Measurements from ENCODE around the gene RGS12. TPM values are rescaled to one million over a fixed set of nuclear protein-coding genes. Genes with fewer than 3 reads are reported as not detected.

Gene RGS12
- total RNA-seq, 4 donors from 2014 or later = 9.1 to 22.6 (median 21.1) TPM

DNA sequence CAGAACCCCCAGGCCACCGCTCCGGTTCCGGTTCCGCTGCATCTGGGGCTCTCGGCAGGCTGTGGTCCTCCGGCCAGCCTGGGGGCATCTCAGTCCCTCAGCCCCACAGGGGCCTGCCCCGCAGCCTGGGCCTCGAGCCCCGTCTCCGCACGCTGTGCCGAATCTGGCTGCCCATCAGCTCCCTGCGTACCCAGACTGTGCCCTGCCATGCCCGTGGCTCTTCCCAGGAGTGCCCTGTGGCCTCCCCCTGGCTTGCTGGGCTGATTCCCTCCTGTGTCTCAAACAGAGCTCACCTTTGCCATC is 44.7 kb upstream of the RGS12 start:
- Histone ChIP-seq H3K4me1 (no peaks in the 10 kb centered on the region), H3K9me3 (no peaks in the 10 kb centered on the region), H3K27ac (no peak overlapping the region), H3K4me3 (no peak overlapping the region), H3K36me3 (no peaks in the 10 kb centered on the region), H3K27me3 (no peaks in the 10 kb centered on the region)
- DNase-seq = no peak
- in situ Hi-C loops (cut with MboI; ENCODE audit: low sequenced_read_pairs in 4 of 4) = no loop called here
- intact Hi-C loops (cut with DNase I; ENCODE audit: low total_unique reads) = loop anchor here (10.0 kb wide), 1 partner anchor 53 kb away; no protein-coding TSS in a partner anchor
- no peak for ATAC-seq
- TF ChIP-seq POLR2A (IDR thresholded peaks at IDR 0.05) = no peak
- TF ChIP-seq, protein P1, sequence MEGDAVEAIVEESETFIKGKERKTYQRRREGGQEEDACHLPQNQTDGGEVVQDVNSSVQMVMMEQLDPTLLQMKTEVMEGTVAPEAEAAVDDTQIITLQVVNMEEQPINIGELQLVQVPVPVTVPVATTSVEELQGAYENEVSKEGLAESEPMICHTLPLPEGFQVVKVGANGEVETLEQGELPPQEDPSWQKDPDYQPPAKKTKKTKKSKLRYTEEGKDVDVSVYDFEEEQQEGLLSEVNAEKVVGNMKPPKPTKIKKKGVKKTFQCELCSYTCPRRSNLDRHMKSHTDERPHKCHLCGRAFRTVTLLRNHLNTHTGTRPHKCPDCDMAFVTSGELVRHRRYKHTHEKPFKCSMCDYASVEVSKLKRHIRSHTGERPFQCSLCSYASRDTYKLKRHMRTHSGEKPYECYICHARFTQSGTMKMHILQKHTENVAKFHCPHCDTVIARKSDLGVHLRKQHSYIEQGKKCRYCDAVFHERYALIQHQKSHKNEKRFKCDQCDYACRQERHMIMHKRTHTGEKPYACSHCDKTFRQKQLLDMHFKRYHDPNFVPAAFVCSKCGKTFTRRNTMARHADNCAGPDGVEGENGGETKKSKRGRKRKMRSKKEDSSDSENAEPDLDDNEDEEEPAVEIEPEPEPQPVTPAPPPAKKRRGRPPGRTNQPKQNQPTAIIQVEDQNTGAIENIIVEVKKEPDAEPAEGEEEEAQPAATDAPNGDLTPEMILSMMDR (IDR thresholded peaks at IDR 0.05 in 4 of 5, conservative IDR thresholded peaks at IDR 0.05 in 1 of 5) = no peak

DNA sequence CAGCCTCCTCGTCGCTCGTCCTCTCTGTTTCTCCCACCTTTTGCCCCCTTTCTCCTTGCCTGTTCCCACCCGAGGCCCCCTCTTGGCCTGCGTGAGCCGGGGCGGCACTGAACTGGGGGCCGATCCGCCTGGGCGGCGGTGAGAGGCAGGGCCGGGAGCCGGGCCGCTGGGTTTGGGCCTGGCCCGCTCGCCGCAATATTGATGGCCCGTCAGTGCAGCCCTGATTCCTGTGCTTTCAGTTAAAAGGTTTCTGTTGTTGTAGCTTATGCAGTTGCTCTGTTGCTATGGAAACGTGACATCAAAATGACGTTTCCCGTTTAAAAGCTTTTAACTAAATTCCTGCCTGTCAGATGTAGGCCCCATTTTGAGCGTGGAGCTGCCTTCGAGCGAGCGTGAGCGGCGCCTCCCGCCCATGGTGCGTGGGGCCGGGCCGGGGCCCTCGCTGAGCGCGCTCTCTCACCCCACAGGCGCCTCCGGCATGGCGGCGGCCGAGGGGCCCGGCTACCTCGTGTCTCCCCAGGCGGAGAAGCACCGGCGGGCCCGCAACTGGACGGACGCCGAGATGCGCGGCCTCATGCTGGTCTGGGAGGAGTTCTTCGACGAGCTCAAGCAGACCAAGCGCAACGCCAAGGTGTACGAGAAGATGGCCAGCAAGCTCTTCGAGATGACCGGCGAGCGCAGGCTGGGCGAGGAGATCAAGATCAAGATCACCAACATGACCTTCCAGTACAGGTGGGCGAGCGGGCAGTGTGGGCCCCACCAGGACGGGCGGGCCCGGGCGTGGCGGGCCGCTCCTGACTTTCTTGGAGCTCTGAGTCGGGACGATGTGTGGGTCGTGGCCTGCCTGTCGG is 43.8 kb upstream of the RGS12 start, which contains the start of gene MSANTD1:
Gene MSANTD1 (plus strand): TSS at position 349 of the 851 bp plus-strand sequence. CDS start 64 bp downstream, at position 413.
- H3K9me3 ChIP-seq = no peaks in the 10 kb centered on the region
- ATAC-seq = no peak
- H3K4me3 ChIP-seq = no peak within 1 kb of the TSS
- intact Hi-C loops (cut with DNase I; ENCODE audit: low total_unique reads) = loop anchor here (10.0 kb wide), 1 partner anchor 54 kb away; no protein-coding TSS in a partner anchor
- H3K27ac ChIP-seq = no peak within 1 kb of the TSS
- DNase-seq = no peak
- TF ChIP-seq, protein P1 (IDR thresholded peaks at IDR 0.05 in 4 of 5, conservative IDR thresholded peaks at IDR 0.05 in 1 of 5) = no peak
- no peak for TF ChIP-seq POLR2A (IDR thresholded peaks at IDR 0.05)
- no peaks in the 10 kb centered on the region for H3K4me1 ChIP-seq
- in situ Hi-C loops (cut with MboI; ENCODE audit: low sequenced_read_pairs in 4 of 4) = no loop called here
- H3K27me3 ChIP-seq = no peaks in the 10 kb centered on the region
- H3K36me3 ChIP-seq = peaks cover 0 to 7% of the 10 kb centered on the region in 2 donors

GRCh38 chr4:3249711-3250437 is 42.9 kb upstream of the RGS12 start:
- TF ChIP-seq, protein P1 (IDR thresholded peaks at IDR 0.05 in 4 of 5, conservative IDR thresholded peaks at IDR 0.05 in 1 of 5) = no peak
- no peak for TF ChIP-seq POLR2A (IDR thresholded peaks at IDR 0.05)
- intact Hi-C loops (cut with DNase I; ENCODE audit: low total_unique reads) = loop anchor here (10.0 kb wide), 1 partner anchor 55 kb away; no protein-coding TSS in a partner anchor
- Histone ChIP-seq H3K27me3 (no peaks in the 10 kb centered on the region), H3K4me1 (no peaks in the 10 kb centered on the region), H3K4me3 (no peak overlapping the region), H3K9me3 (no peaks in the 10 kb centered on the region), H3K27ac (no peak overlapping the region), H3K36me3 (peaks cover 0 to 7% of the 10 kb centered on the region in 2 donors)
- ATAC-seq = no peak
- DNase-seq = no peak
- in situ Hi-C loops (cut with MboI; ENCODE audit: low sequenced_read_pairs in 4 of 4) = no loop called here

- in situ Hi-C loops (cut with MboI; ENCODE audit: low sequenced_read_pairs in 4 of 4) = no loop called here
- Histone ChIP-seq H3K4me1 (no peaks in the 10 kb centered on the region), H3K9me3 (no peaks in the 10 kb centered on the region), H3K36me3 (peaks cover 0 to 7% of the 10 kb centered on the region in 2 donors), H3K4me3 (no peak overlapping the region), H3K27ac (no peak overlapping the region), H3K27me3 (no peaks in the 10 kb centered on the region)
- intact Hi-C loops (cut with DNase I; ENCODE audit: low total_unique reads) = no loop called here
- TF ChIP-seq, protein P1 (IDR thresholded peaks at IDR 0.05 in 4 of 5, conservative IDR thresholded peaks at IDR 0.05 in 1 of 5) = no peak
- no peak for TF ChIP-seq POLR2A (IDR thresholded peaks at IDR 0.05)
- ATAC-seq = no peak
- DNase-seq = no peak
These were observed 42.3 kb upstream of the RGS12 start for GRCh38 chr4:3250438-3250955.

Data from gastrocnemius medialis (tissue), 4 donors.